OCI-LY1 (cell line): ENCODE data around the gene SNPH.

Source experiments
- H2AFZ ChIP-seq: fragments of 200-600 bp; sonication (generic), shearing (Covaris generic); 2 replicates; pipeline ENCODE4 v1.6.0; 2014; ENCODE audit warnings: antibody characterized with exemption, mild to moderate bottlenecking, low read length
- H3F3A ChIP-seq: fragments of 200-600 bp; sonication (generic), shearing (Covaris generic); 2 replicates; pipeline ENCODE4 v1.6.0; 2014; ENCODE audit warnings: mild to moderate bottlenecking, antibody characterized with exemption, low read length, moderate library complexity; ENCODE audit not compliant: insufficient read depth
- H3K27ac ChIP-seq: fragments of 200-600 bp; sonication (generic); 2 replicates; pipeline ENCODE4 v1.5.1; 2014; ENCODE audit warnings: low read length, mixed run types, mild to moderate bottlenecking, low read depth; ENCODE audit not compliant: poor library complexity, severe bottlenecking
- H3K27me3 ChIP-seq: fragments of 200-600 bp; sonication (generic); 2 replicates; pipeline ENCODE4 v1.6.0; 2014; ENCODE audit warnings: antibody characterized with exemption, mild to moderate bottlenecking, low read length, moderate library complexity; ENCODE audit not compliant: insufficient read depth
- H3K36me3 ChIP-seq: fragments of 200-600 bp; sonication (generic); 2 replicates; pipeline ENCODE4 v1.6.1; 2014; ENCODE audit warnings: mild to moderate bottlenecking, antibody characterized with exemption, low read length, moderate library complexity, mixed read lengths; ENCODE audit not compliant: insufficient read depth
- H3K4me1 ChIP-seq: fragments of 200-600 bp; sonication (generic); 2 replicates; pipeline ENCODE4 v1.5.1; 2014; ENCODE audit warnings: mild to moderate bottlenecking, low read length, moderate library complexity; ENCODE audit not compliant: insufficient read depth, severe bottlenecking
- H3K4me2 ChIP-seq: fragments of 200-600 bp; sonication (generic), shearing (Covaris generic); 2 replicates; pipeline ENCODE4 v1.6.1; 2014; ENCODE audit warnings: low read length
- H3K4me3 ChIP-seq: fragments of 200-600 bp; sonication (generic); 2 replicates; pipeline ENCODE4 v1.5.1; 2014; ENCODE audit warnings: low read length, low read depth, mild to moderate bottlenecking, mixed read lengths; ENCODE audit not compliant: poor library complexity, severe bottlenecking
- H3K79me2 ChIP-seq: fragments of 200-600 bp; shearing (Covaris generic); 2 replicates; pipeline ENCODE4 v1.6.1; 2016; ENCODE audit warnings: mixed run types, low read length, mixed read lengths; ENCODE audit not compliant: insufficient read depth
- H3K9ac ChIP-seq: fragments of 200-600 bp; sonication (generic), shearing (Covaris generic); 2 replicates; pipeline ENCODE4 v1.6.1; 2014; ENCODE audit warnings: mild to moderate bottlenecking, low read length, mixed read lengths
- H3K9me2 ChIP-seq: fragments of 200-600 bp; sonication (generic), shearing (Covaris generic); 2 replicates; pipeline ENCODE4 v1.6.1; 2014; ENCODE audit warnings: low read depth, mild to moderate bottlenecking, low read length, mixed read lengths
- H3K9me3 ChIP-seq: fragments of 200-600 bp; shearing (Covaris generic); 2 replicates; pipeline ENCODE4 v1.6.1; 2014; ENCODE audit warnings: low read length, mixed read lengths
- H4K20me1 ChIP-seq: fragments of 200-600 bp; sonication (generic), shearing (Covaris generic); 2 replicates; pipeline ENCODE4 v1.6.0; 2016; ENCODE audit warnings: mild to moderate bottlenecking, low read length; ENCODE audit not compliant: insufficient read depth
- CTCF ChIP-seq: fragments of 200-600 bp; sonication (generic), shearing (Covaris generic); IDR thresholded peaks from 2 replicates; pipeline ENCODE4 v1.5.1; 2017; ENCODE audit warnings: mild to moderate bottlenecking, antibody characterized with exemption, low read length, moderate library complexity, mixed read lengths
- EZH2 ChIP-seq: fragments of 200-600 bp; sonication (generic), shearing (Covaris generic); IDR thresholded peaks from 2 replicates; pipeline ENCODE4 v1.8.0; 2017; ENCODE audit warnings: borderline replicate concordance, mixed run types, mild to moderate bottlenecking, antibody characterized with exemption, low read length, moderate library complexity, mixed read lengths

SNPH gene

DNA sequence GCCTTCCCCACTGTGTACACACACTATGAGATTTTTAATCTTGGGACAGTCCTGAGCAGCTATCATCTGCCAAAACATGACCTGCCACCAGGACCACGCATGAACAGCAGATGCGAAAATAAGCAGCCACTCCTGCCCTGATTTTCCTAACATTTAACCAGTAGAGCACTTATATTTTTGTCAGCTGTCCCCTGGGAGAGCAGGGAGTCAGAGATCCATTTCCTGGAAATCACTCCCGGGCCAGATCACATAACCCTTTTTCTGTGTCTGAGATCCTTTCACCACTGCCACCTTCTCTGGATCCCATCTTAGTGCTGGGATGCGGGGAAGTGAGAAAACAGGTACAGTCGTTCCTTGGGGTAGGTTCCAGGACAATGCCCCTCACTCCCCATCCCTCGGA lies 57.2 kb downstream of the SNPH start:
- H3K4me2 ChIP-seq: no peak overlapping the region
- H3K9me2 ChIP-seq: no peaks in the 10 kb centered on the region
- H3K4me3 ChIP-seq: no peak overlapping the region
- no peak for TF ChIP-seq CTCF
- no peak for TF ChIP-seq EZH2
- no peaks in the 10 kb centered on the region for H3F3A ChIP-seq
- no peak overlapping the region for H2AFZ ChIP-seq
- H4K20me1 ChIP-seq: no peaks in the 10 kb centered on the region
- H3K9me3 ChIP-seq: no peaks in the 10 kb centered on the region
- no peak overlapping the region for H3K27ac ChIP-seq
- H3K4me1 ChIP-seq: peaks cover 35% of the 10 kb centered on the region
- no peak overlapping the region for H3K9ac ChIP-seq
- no peaks in the 10 kb centered on the region for H3K36me3 ChIP-seq
- H3K79me2 ChIP-seq: peaks cover 21% of the 10 kb centered on the region
- H3K27me3 ChIP-seq: no peaks in the 10 kb centered on the region

DNA sequence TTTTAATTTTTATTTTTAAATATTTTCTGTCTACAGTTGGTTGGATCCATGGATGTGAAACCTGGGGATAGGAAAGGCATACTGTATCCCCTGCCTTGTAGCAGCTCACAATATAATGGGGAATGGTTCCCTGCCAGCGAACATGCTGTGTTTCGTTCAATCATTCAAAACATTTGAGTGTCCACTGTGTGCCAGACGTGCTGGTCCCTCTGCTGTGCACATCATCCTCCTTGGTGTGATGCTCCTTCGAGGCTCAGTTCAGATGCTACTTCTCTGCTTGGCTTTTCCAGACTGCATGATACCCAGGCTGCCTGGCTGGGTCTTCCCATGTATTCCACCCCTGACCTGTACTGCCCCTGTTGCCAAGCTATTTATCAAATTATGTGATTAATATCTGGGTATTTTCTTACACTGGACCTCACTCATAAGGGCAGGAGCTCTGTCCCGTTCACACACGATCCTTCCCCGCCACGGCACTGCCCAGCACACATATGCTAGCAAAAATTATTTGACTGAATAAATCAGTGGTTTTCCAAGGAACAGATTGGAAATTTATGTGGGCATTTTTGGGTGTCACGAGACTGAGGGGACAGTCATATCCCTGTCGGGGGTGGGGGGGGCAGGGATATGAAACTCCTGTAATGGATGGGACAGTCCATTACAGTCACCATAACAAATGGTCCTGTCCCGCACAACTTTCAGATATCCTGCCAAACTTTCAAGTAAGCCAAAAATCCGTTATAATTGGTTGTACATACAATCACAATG lies 57.9 kb downstream of the SNPH start:
- peak overlapping the region; percentile 100 for H3K4me3 ChIP-seq

GRCh38 chr20:1324598-1325172 lies 58.6 kb downstream of the SNPH start:
- no peaks in the 10 kb centered on the region for H4K20me1 ChIP-seq
- H3K27ac ChIP-seq: no peak overlapping the region
- peaks cover 25% of the 10 kb centered on the region for H3K79me2 ChIP-seq
- H3F3A ChIP-seq: no peaks in the 10 kb centered on the region
- no peaks in the 10 kb centered on the region for H3K27me3 ChIP-seq
- peak overlapping the region; percentile 100; the same call in 1 of the 2 replicates for H3K9ac ChIP-seq
- peak overlapping the region; percentile 88 for H3K4me2 ChIP-seq
- no peak overlapping the region for H2AFZ ChIP-seq
- H3K36me3 ChIP-seq: no peaks in the 10 kb centered on the region
- peaks cover 49% of the 10 kb centered on the region for H3K4me1 ChIP-seq
- H3K9me3 ChIP-seq: no peaks in the 10 kb centered on the region
- no peaks in the 10 kb centered on the region for H3K9me2 ChIP-seq
- TF ChIP-seq CTCF: no peak
- no peak for TF ChIP-seq EZH2
- H3K4me3 ChIP-seq: peak overlapping the region; percentile 100

More for the DNA sequence above, 57.9 kb downstream of the SNPH start:
- Histone ChIP-seq H3K9me3 (no peaks in the 10 kb centered on the region), H4K20me1 (no peaks in the 10 kb centered on the region), H3K4me2 (peak overlapping the region; percentile 88), H3K27ac (no peak overlapping the region), H3K9me2 (no peaks in the 10 kb centered on the region), H3K9ac (no peak overlapping the region), H3K27me3 (no peaks in the 10 kb centered on the region), H3K36me3 (no peaks in the 10 kb centered on the region), H2AFZ (no peak overlapping the region), H3K79me2 (peaks cover 21% of the 10 kb centered on the region), H3K4me1 (peaks cover 42% of the 10 kb centered on the region), H3F3A (no peaks in the 10 kb centered on the region)
- TF ChIP-seq EZH2 (no peak), CTCF (no peak)
